Upper lobe of left lung (tissue), 6 donors: ENCODE measurements around the gene DLX4. TPM values are rescaled to one million over a fixed set of nuclear protein-coding genes. Genes with fewer than 3 reads are reported as not detected.
A peak's percentile ranks its signal among the peaks of the same experiment; 100 is the strongest.

ENCODE experiments used
- ATAC-seq, 2 donors: fragments of 200-7000 bp; cut with Tn5 transposase; one replicate each; pipeline ENCODE4 v1.9.1; 2022; ENCODE audit warnings: mild to moderate bottlenecking in 2 of 2, moderate library complexity in 2 of 2; ENCODE audit not compliant: low FRiP score in 2 of 2
- DNase-seq, 2 donors: peaks; one replicate each; pipeline ENCODE4 v3.0.0-alpha.2; 2019 to 2020
- H3K27ac ChIP-seq, 4 donors: fragments of 200-600 bp; sonication (generic); one replicate each; pipeline ENCODE4 v1.5.1; 2016 to 2019
- H3K27me3 ChIP-seq, 4 donors: fragments of 200-600 bp; sonication (generic); one replicate each; pipeline ENCODE4 v1.5.1; 2017 to 2019
- H3K36me3 ChIP-seq, 4 donors: fragments of 200-600 bp; sonication (generic); one replicate each; pipeline ENCODE4 v1.5.1; 2016 to 2019
- H3K4me1 ChIP-seq, 4 donors: fragments of 200-600 bp; sonication (generic); one replicate each; pipeline ENCODE4 v1.5.1; 2018 to 2019
- H3K4me3 ChIP-seq, 4 donors: fragments of 200-600 bp; sonication (generic); one replicate each; pipeline ENCODE4 v1.5.1; 2017 to 2019; ENCODE audit warnings: mild to moderate bottlenecking in 2 of 4, moderate library complexity in 1 of 4
- H3K9me3 ChIP-seq, 4 donors: fragments of 200-600 bp; sonication (generic); one replicate each; pipeline ENCODE4 v1.5.1; 2018 to 2019
- CTCF ChIP-seq, 6 experiments: fragments of 450-650 bp in 4 of 6; fragments of 200-600 bp in 2 of 6; sonication (generic) in 2 of 6; IDR thresholded peaks; one replicate each; pipeline ENCODE4 v1.5.1; 2016 to 2019; ENCODE audit warnings: antibody characterized with exemption in 6 of 6
- EP300 ChIP-seq, 4 donors: sonication (generic); formaldehyde crosslinking; IDR thresholded peaks; one replicate each; pipeline ENCODE4 v1.5.1; 2017; ENCODE audit warnings: antibody characterized with exemption in 4 of 4, control low read depth in 2 of 4
- POLR2A ChIP-seq, 4 donors: fragments of 450-650 bp; IDR thresholded peaks; one replicate each; pipeline ENCODE4 v1.5.1; 2016 to 2017; ENCODE audit warnings: antibody characterized with exemption in 4 of 4, mild to moderate bottlenecking in 2 of 4
- POLR2AphosphoS5 ChIP-seq, 2 donors: sonication (generic); formaldehyde crosslinking; IDR thresholded peaks; one replicate each; pipeline ENCODE4 v1.5.1; 2017; ENCODE audit warnings: antibody characterized with exemption in 2 of 2
- WGBS, 2 donors: methylation state at CpG; one replicate each; pipeline ENCODE4 v1.1.5; 2017 to 2018; 5-methylcytosine and 5-hydroxymethylcytosine counted together
- total RNA-seq, 6 donors: library from RNA; depleted of rRNA in 4 of 6; stranded (reverse); fragments of >200 nt in 4 of 6; gene quantifications; one replicate each; pipeline versions ENCODE4 v1.1.0 to v1.2.1, GENCODE V29; 2016 to 2021
- donor health status: DM: no; HTN: no; CAD: no; lungs with moderate emphysema.
- donor health status: DM: no; HTN: yes; CAD: no; lungs with severe emphysema.

Gene DLX4
- total RNA-seq, 6 donors from 2014 or later: 0.61 to 12.7 (median 2.5) TPM

DNA sequence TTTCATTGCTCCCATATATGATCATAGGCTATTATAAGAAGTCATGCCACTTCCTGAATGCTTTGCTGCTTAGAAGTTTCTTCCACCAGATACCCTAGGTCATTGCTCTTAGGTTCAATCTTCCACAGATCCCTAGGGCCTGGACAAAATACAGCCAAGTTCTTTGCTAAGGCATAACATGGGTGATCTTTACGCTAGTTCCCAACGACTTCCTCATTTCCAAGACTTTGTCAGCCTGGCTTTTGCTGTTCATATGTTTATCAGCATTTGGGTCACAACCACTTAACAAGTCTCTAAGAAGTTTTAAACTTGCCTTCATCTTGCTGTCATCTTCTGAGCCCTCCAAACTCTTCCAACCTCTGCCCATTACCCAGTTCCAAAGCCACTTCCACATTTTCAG is 46.2 kb downstream of the DLX4 start:
- Histone ChIP-seq H3K9me3 (peaks cover 0 to 7% (median 3%) of the 10 kb centered on the region in 4 donors), H3K27me3 (no peaks in the 10 kb centered on the region), H3K27ac (no peak overlapping the region), H3K4me3 (no peak overlapping the region), H3K36me3 (no peaks in the 10 kb centered on the region), H3K4me1 (no peaks in the 10 kb centered on the region)
- no peak for TF ChIP-seq POLR2A (IDR thresholded peaks at IDR 0.05)
- no peak for TF ChIP-seq EP300 (IDR thresholded peaks at IDR 0.05)
- TF ChIP-seq POLR2AphosphoS5 (IDR thresholded peaks at IDR 0.05): no peak
- TF ChIP-seq CTCF (IDR thresholded peaks at IDR 0.05): no peak
- no peak for ATAC-seq
- no peak for DNase-seq
- 84 to 85% methylated on average over 2 of the region's 2 CpGs for WGBS, 2 donors

GRCh38 chr17:50018909-50019308 is 49.9 kb downstream of the DLX4 start:
- no peaks in the 10 kb centered on the region for H3K4me1 ChIP-seq
- 94% methylated on average over 1 of the region's 1 CpG for WGBS, 2 donors
- TF ChIP-seq CTCF (IDR thresholded peaks at IDR 0.05): no peak
- TF ChIP-seq POLR2AphosphoS5 (IDR thresholded peaks at IDR 0.05): no peak
- no peak for TF ChIP-seq EP300 (IDR thresholded peaks at IDR 0.05)
- no peak for TF ChIP-seq POLR2A (IDR thresholded peaks at IDR 0.05)
- no peaks in the 10 kb centered on the region for H3K36me3 ChIP-seq
- H3K9me3 ChIP-seq: no peaks in the 10 kb centered on the region
- no peak overlapping the region for H3K4me3 ChIP-seq
- H3K27me3 ChIP-seq: no peaks in the 10 kb centered on the region
- ATAC-seq (no peak), DNase-seq (no peak)
- H3K27ac ChIP-seq: no peak overlapping the region

DNA sequence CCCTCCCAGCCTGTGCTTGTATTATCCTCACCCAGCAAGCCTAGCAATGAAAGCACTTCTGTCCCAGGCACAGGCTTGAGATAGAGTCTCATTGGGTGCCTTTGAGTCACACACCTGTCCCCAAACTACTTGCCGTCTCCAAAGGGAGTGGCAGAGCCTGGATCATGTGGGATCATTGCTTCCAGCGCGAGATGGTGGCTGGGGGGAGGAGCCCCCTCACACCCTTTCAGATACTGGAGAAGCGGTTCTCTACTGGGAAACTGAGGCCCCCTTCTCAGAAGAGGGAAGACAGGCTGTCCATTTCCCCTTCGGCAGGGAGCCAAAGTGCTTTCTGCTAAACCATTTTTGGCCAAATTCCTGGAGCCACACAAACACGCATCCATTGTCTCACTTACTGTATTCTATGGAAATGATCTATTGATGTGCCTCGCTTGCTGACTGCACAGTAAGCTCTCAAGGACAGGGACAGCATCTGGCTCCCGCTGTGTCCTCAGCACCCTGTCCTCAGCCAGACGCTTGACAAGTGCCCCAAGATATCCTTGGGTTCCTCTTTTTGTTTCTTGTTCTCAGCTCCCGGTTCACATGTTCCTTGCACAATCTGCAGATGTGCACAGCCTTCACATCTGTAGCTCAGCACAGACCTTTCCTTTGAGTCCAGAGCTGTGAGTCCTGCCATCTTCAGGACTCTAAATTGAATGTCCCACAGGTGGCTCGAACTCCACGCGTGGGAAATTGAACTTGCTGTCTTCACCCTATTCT is 52.0 kb downstream of the DLX4 start:
- ATAC-seq (peak; percentile 16), DNase-seq (no peak)
- no peaks in the 10 kb centered on the region for H3K4me1 ChIP-seq
- no peaks in the 10 kb centered on the region for H3K9me3 ChIP-seq
- 54 to 64% methylated on average over 13 of the region's 13 CpGs for WGBS, 2 donors
- TF ChIP-seq POLR2AphosphoS5 (IDR thresholded peaks at IDR 0.05): no peak
- no peak for TF ChIP-seq POLR2A (IDR thresholded peaks at IDR 0.05)
- no peak for TF ChIP-seq CTCF (IDR thresholded peaks at IDR 0.05)
- TF ChIP-seq EP300 (IDR thresholded peaks at IDR 0.05): no peak
- H3K27ac ChIP-seq: no peak overlapping the region
- no peaks in the 10 kb centered on the region for H3K27me3 ChIP-seq
- H3K36me3 ChIP-seq: no peaks in the 10 kb centered on the region
- H3K4me3 ChIP-seq: no peak overlapping the region

- H3K4me3 ChIP-seq: no peak overlapping the region
- H3K36me3 ChIP-seq: no peaks in the 10 kb centered on the region
- no peak for TF ChIP-seq POLR2AphosphoS5 (IDR thresholded peaks at IDR 0.05)
- no peak for TF ChIP-seq POLR2A (IDR thresholded peaks at IDR 0.05)
- no peak for TF ChIP-seq EP300 (IDR thresholded peaks at IDR 0.05)
- no peak for TF ChIP-seq CTCF (IDR thresholded peaks at IDR 0.05)
- WGBS, 2 donors: 93 to 99% methylated on average over 6 of the region's 6 CpGs
- H3K4me1 ChIP-seq: peaks cover 0 to 3% (median 0%) of the 10 kb centered on the region in 4 donors
- H3K27ac ChIP-seq: no peak overlapping the region
- no peaks in the 10 kb centered on the region for H3K27me3 ChIP-seq
- ATAC-seq (no peak), DNase-seq (no peak)
- no peaks in the 10 kb centered on the region for H3K9me3 ChIP-seq
Measured at GRCh38 chr17:50021681-50022370, 52.8 kb downstream of the DLX4 start.
